GM12864 (cell line): ENCODE measurements around the gene RNF150.

ENCODE experiments used
- DNase-seq: peaks from one replicate; pipeline ENCODE4 v3.0.0-alpha.2; 2011; ENCODE audit warnings: low read depth
- H3K4me3 ChIP-seq: 2 replicates; pipeline ENCODE4 v1.5.1; 2011; ENCODE audit warnings: mild to moderate bottlenecking, low read depth, low read length, control low read depth
- TF ChIP-seq, protein P1 (sequence below): IDR thresholded peaks from 2 replicates; pipeline ENCODE4 v1.5.1; 2011; ENCODE audit warnings: low read depth, mild to moderate bottlenecking, moderate library complexity, low read length, control low read depth, inconsistent platforms; ENCODE audit errors: missing control alignments

The RNF150 gene

DNA sequence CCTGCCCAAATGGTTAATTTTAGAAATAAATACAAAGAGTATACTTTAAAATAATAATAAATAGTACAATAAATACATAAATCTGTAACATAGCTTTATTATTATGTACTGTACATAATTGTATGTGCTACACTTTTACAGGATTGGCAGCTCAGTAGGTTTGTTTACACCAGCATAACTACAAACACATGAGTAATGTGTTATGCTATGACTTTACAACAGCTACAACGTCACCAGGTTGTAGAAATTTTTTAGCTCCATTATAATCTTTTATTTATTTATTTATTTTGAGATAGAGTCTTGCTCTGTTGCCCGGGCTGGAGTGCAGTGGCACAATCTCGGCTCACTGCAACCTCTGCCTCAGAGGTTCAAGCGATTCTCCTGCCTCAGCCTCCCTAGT lies 31.8 kb downstream of the RNF150 start:
- DNase-seq: no peak
- no peak overlapping the region for H3K4me3 ChIP-seq
- TF ChIP-seq, protein P1, sequence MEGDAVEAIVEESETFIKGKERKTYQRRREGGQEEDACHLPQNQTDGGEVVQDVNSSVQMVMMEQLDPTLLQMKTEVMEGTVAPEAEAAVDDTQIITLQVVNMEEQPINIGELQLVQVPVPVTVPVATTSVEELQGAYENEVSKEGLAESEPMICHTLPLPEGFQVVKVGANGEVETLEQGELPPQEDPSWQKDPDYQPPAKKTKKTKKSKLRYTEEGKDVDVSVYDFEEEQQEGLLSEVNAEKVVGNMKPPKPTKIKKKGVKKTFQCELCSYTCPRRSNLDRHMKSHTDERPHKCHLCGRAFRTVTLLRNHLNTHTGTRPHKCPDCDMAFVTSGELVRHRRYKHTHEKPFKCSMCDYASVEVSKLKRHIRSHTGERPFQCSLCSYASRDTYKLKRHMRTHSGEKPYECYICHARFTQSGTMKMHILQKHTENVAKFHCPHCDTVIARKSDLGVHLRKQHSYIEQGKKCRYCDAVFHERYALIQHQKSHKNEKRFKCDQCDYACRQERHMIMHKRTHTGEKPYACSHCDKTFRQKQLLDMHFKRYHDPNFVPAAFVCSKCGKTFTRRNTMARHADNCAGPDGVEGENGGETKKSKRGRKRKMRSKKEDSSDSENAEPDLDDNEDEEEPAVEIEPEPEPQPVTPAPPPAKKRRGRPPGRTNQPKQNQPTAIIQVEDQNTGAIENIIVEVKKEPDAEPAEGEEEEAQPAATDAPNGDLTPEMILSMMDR: no peak

DNA sequence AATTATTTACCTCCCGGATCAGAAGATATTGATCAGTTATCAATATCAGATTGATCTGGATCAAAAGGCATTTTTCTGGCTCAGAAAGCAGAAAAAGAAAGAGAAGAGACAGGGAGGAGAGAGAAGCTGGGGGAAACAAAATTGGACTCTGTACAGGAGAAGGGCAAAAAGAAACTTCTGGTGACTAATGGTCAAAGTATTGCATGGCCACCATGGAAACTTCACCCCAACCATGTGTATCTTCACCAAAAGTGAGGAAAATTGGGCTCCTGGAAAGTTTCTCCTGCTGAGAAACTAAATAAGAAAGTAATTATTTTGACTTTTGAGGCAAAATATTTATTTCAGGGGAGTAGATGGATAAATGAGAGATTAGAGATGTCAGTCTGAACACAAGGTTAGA lies 33.9 kb downstream of the RNF150 start:
- TF ChIP-seq, protein P1: no peak
- no peak overlapping the region for H3K4me3 ChIP-seq
- no peak for DNase-seq

DNA sequence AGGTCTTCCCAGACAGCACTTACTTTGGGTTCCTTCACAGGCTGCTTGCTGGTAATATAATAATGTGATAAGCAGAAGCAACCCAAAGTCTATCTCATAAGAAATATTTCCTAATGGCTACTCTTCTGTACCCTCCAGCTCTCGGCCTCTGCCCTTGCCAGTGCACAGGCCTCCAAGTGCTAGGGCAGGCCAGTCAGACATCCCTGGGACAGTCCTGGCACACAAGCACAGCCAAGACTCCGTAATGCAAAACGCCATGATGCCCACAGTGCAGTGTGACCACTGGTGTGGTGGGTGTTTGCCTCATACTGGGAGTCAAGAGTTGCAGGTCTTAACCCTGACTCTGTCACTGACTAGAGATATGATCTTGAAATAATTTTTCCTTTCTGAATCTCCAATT lies 35.1 kb downstream of the RNF150 start:
- H3K4me3 ChIP-seq: no peak overlapping the region
- no peak for DNase-seq
- TF ChIP-seq, protein P1: no peak

DNA sequence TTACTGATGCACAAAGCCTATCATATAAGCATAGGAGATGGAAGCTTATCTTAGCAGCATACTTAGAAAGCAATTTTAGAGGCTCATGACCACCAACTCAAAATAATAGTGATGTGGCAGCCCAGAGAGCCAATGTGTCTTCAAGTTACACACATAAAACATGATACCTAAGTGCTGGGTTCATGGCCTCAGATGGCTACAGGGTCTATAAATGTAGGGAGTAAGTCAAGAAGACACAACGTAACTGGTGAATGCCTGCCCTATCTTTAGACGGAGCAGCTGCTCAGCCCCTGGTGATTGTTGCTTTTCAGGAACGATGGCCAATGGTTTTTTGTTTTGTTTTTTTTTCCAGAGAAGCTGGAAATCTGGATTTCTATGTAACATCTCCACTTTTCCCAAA lies 42.8 kb downstream of the RNF150 start:
- H3K4me3 ChIP-seq: no peak overlapping the region
- TF ChIP-seq, protein P1: no peak
- DNase-seq: no peak

DNA sequence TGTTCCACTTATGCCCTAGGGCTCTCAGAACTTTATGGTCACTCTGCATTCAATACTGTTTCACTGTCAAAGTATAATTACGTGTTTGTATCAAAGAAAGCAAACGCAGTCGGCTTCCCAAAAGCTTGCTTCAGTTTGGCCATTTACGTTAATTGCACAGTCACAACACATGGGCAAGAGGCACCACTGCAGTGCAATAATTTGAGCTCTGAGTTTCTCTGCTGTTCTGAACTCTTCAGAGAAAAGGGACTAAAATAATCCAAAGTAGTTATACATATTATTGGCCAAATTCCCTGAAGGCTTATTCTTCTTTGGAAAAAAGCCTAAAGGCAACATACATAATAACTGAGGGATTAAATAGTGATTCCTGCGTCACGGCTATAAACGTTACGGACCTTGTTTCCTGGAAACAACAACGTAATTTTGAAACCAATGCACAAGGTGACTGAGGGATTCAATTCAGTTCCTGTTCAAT lies 51.3 kb downstream of the RNF150 start:
- no peak for DNase-seq
- H3K4me3 ChIP-seq: no peak overlapping the region
- TF ChIP-seq, protein P1: no peak

DNA sequence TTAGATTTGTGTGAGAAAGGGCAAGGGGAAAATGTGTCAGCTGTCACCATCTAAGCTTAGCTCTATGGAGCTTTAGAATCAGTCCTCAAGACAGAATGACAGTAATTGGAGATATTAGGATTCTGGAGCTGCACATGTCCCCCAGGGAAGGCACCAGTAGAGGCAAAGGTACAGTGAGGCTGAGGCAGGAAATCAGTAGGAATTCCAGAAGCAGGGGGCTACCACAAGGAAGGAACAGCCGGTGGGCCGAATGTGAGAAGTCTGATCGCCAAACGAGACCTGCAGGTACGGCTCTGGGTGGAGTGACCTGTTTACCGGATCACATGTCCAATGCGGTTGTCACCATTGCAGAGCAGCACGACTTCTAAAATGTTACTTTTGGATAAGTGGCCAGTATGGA lies 52.6 kb downstream of the RNF150 start:
- DNase-seq: no peak
- TF ChIP-seq, protein P1: no peak
- no peak overlapping the region for H3K4me3 ChIP-seq

DNA sequence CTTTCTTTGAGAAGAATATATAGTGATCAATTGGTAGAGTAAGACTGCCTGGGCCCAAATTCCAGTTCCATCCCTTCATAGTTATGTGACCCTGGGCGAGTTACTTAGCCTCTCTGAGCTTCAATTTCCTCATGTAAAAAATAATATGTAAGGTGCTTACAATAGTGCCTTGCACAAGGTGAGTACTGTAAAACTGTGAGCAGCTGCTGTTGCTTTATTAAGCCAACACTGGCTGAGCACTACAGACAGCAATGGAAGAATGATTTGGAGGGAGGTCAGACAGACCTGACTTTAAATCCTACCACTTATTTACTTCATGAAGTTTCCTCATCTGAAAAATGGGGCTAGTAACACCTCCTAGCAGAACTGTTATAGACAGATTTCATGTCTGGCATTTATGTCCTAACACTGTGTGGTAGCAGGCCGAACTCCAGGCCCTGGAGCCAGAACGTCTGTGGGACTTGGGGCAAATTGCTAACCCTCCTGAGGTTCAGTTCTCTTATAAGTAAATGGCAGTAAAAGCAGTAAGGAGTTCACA lies 53.8 kb downstream of the RNF150 start:
- no peak overlapping the region for H3K4me3 ChIP-seq
- TF ChIP-seq, protein P1: no peak
- DNase-seq: no peak
